Nephron progenitor cell (in vitro differentiated cells): ENCODE data around the gene SPSB4.

ENCODE experiments used
- DNase-seq: peaks from one replicate; pipeline ENCODE4 v3.0.0; 2021
- H3K27ac Mint-ChIP-seq: 2 replicates; pipeline ENCODE4 v1.8.0; 2021; ENCODE audit warnings: mild to moderate bottlenecking, moderate library complexity, mixed read lengths
- H3K27me3 Mint-ChIP-seq: 2 replicates; pipeline ENCODE4 v1.8.0; 2021; ENCODE audit warnings: mild to moderate bottlenecking, low read depth, mixed read lengths; ENCODE audit not compliant: poor library complexity
- H3K36me3 Mint-ChIP-seq: 2 replicates; pipeline ENCODE4 v1.8.0; 2021; ENCODE audit warnings: low read depth, mixed read lengths
- H3K4me1 Mint-ChIP-seq: 2 replicates; pipeline ENCODE4 v1.8.0; 2021; ENCODE audit warnings: mixed read lengths
- H3K4me3 Mint-ChIP-seq: 2 replicates; pipeline ENCODE4 v1.8.0; 2021; ENCODE audit warnings: mild to moderate bottlenecking, moderate library complexity, mixed read lengths
- H3K9me3 Mint-ChIP-seq: 2 replicates; pipeline ENCODE4 v1.8.0; 2021; ENCODE audit warnings: mild to moderate bottlenecking, moderate library complexity, mixed read lengths
- TF ChIP-seq, protein P1 (sequence below): fragments of 200-600 bp; sonication (generic); IDR thresholded peaks from 2 replicates; pipeline ENCODE4 v1.5.0; 2021; ENCODE audit warnings: antibody characterized with exemption

Gene SPSB4

GRCh38 chr3:141051443-141052200 is 475 bp downstream of the SPSB4 start:
- no peaks in the 10 kb centered on the region for H3K9me3 Mint-ChIP-seq
- peak overlapping the region; percentile 27 for H3K27ac Mint-ChIP-seq
- H3K27me3 Mint-ChIP-seq: peaks cover 42% of the 10 kb centered on the region

DNA sequence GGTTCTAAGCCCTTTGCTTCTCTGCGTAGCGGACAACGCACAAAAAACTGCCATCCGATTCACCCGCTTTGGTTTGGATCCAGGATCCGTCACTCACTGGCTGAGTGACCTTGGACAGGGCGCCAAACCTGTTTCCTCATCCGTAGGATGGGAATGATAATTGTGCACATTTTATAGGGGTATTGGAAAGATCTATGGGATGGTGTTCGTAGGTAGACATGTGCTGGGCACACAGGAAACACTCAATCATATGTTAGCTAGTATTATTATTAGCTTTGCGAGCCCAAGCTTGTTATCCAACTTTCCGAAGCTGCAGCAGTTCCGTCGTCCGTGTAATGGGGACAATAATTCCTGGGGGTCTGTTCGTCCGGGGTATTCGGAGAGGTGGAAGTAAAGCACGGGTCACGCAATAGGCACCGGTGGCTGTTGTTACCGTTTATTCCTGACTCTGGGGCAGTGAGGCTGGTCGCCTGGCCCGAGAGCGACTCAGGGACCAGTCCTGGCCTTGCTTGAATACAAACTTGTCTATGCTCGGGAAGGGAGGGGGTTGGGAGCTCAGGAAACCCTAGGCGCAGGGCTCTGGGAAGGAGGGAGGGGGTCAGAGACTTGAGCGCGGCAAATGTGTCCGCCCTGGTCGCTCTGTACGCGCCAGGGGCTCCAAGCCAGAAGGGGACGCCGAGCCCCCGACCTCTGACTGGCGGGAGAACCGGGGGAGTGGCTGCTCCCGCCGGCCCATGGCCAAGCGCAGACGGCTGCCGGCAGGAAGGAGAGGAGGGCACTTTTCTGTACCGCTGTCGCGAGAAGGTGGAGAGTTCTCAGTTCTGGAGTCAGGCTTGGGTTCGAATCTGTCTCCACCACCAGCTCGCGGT is 1.3 kb downstream of the SPSB4 start:
- Mint-ChIP-seq H3K4me3 (peak overlapping the region; percentile 92), H3K27ac (peak overlapping the region; percentile 27), H3K4me1 (peaks cover 66% of the 10 kb centered on the region), H3K27me3 (peaks cover 33% of the 10 kb centered on the region), H3K36me3 (no peaks in the 10 kb centered on the region), H3K9me3 (no peaks in the 10 kb centered on the region)
- peak; percentile 74 for DNase-seq
- TF ChIP-seq, protein P1, sequence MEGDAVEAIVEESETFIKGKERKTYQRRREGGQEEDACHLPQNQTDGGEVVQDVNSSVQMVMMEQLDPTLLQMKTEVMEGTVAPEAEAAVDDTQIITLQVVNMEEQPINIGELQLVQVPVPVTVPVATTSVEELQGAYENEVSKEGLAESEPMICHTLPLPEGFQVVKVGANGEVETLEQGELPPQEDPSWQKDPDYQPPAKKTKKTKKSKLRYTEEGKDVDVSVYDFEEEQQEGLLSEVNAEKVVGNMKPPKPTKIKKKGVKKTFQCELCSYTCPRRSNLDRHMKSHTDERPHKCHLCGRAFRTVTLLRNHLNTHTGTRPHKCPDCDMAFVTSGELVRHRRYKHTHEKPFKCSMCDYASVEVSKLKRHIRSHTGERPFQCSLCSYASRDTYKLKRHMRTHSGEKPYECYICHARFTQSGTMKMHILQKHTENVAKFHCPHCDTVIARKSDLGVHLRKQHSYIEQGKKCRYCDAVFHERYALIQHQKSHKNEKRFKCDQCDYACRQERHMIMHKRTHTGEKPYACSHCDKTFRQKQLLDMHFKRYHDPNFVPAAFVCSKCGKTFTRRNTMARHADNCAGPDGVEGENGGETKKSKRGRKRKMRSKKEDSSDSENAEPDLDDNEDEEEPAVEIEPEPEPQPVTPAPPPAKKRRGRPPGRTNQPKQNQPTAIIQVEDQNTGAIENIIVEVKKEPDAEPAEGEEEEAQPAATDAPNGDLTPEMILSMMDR: no peak

More at GRCh38 chr3:141051443-141052200, 475 bp downstream of the SPSB4 start:
- Mint-ChIP-seq H3K4me1 (peaks cover 58% of the 10 kb centered on the region), H3K36me3 (no peaks in the 10 kb centered on the region), H3K4me3 (peak overlapping the region; percentile 92)
- peak; percentile 73 for DNase-seq
- TF ChIP-seq, protein P1: peak; percentile 6

GRCh38 chr3:141055136-141055535 is 4.0 kb downstream of the SPSB4 start:
- Mint-ChIP-seq H3K4me3 (peak overlapping the region; percentile 21), H3K36me3 (peaks cover 19% of the 10 kb centered on the region), H3K4me1 (peaks cover 69% of the 10 kb centered on the region), H3K27ac (no peak overlapping the region), H3K9me3 (peaks cover 4% of the 10 kb centered on the region), H3K27me3 (peaks cover 12% of the 10 kb centered on the region)
- TF ChIP-seq, protein P1: no peak
- no peak for DNase-seq

GRCh38 chr3:141055536-141056445 is 4.6 kb downstream of the SPSB4 start:
- H3K4me1 Mint-ChIP-seq: peaks cover 62% of the 10 kb centered on the region

DNA sequence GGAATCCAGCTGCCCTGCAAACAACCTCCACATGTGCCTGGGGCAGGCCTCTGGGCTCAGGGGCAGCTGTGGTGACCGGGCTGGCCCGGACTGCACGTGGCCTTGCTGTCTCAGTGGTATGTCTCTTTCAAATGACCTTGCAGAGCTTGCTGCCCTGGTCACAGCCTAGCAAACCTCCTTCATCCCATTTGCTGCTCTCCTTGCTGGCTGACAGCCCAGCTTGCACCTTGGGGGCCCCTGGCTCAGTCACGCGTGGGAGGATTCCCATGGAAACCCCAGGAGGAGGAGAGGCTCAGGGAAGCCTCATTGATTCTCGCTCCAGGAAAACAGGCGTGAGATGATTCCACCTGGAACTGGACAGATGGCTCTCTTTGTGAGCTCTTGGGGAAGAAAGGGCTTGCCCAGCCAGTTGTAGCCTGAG is 5.6 kb downstream of the SPSB4 start:
- H3K4me3 Mint-ChIP-seq: peak overlapping the region; percentile 45
- peaks cover 62% of the 10 kb centered on the region for H3K4me1 Mint-ChIP-seq
- H3K27ac Mint-ChIP-seq: peak overlapping the region; percentile 94
- H3K36me3 Mint-ChIP-seq: peaks cover 24% of the 10 kb centered on the region
- peaks cover 6% of the 10 kb centered on the region for H3K27me3 Mint-ChIP-seq
- peak; percentile 51 for DNase-seq
- H3K9me3 Mint-ChIP-seq: peaks cover 4% of the 10 kb centered on the region
- TF ChIP-seq, protein P1: no peak

More at GRCh38 chr3:141055536-141056445, 4.6 kb downstream of the SPSB4 start:
- DNase-seq: no peak
- Mint-ChIP-seq H3K36me3 (peaks cover 23% of the 10 kb centered on the region), H3K9me3 (peaks cover 4% of the 10 kb centered on the region), H3K27ac (peak overlapping the region; percentile 94), H3K4me3 (peak overlapping the region; percentile 12), H3K27me3 (peaks cover 6% of the 10 kb centered on the region)
- TF ChIP-seq, protein P1: no peak
